GM12864 (cell line): ENCODE measurements around the gene RNF141.

Source experiments
- DNase-seq: peaks from one replicate; pipeline ENCODE4 v3.0.0-alpha.2; 2011; ENCODE audit warnings: low read depth
- H3K4me3 ChIP-seq: 2 replicates; pipeline ENCODE4 v1.5.1; 2011; ENCODE audit warnings: mild to moderate bottlenecking, low read depth, low read length, control low read depth
- TF ChIP-seq, protein P1 (sequence below): IDR thresholded peaks from 2 replicates; pipeline ENCODE4 v1.5.1; 2011; ENCODE audit warnings: low read depth, mild to moderate bottlenecking, moderate library complexity, low read length, control low read depth, inconsistent platforms; ENCODE audit errors: missing control alignments

The RNF141 gene

DNA sequence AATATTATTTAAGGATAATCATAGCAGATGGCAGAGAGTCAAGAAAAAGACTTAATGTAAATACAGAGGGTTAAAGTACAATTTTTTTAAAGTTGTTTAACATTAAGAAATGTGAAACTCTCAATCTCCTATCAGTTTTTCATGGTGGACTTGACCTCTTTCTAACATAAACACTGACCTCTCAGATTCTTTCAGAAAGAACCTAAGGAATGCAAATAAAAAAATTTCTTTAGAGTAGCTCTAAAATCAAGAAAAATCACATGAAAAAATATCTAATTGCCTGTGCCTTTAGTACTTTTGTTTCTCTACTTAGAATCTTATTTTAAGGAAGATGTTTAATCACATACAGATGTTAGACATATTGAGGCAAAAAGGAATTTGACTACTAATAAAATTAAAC is 12.9 kb downstream of the RNF141 start:
- H3K4me3 ChIP-seq, result no peak overlapping the region
- TF ChIP-seq, protein P1, sequence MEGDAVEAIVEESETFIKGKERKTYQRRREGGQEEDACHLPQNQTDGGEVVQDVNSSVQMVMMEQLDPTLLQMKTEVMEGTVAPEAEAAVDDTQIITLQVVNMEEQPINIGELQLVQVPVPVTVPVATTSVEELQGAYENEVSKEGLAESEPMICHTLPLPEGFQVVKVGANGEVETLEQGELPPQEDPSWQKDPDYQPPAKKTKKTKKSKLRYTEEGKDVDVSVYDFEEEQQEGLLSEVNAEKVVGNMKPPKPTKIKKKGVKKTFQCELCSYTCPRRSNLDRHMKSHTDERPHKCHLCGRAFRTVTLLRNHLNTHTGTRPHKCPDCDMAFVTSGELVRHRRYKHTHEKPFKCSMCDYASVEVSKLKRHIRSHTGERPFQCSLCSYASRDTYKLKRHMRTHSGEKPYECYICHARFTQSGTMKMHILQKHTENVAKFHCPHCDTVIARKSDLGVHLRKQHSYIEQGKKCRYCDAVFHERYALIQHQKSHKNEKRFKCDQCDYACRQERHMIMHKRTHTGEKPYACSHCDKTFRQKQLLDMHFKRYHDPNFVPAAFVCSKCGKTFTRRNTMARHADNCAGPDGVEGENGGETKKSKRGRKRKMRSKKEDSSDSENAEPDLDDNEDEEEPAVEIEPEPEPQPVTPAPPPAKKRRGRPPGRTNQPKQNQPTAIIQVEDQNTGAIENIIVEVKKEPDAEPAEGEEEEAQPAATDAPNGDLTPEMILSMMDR, result no peak
- no peak for DNase-seq

DNA sequence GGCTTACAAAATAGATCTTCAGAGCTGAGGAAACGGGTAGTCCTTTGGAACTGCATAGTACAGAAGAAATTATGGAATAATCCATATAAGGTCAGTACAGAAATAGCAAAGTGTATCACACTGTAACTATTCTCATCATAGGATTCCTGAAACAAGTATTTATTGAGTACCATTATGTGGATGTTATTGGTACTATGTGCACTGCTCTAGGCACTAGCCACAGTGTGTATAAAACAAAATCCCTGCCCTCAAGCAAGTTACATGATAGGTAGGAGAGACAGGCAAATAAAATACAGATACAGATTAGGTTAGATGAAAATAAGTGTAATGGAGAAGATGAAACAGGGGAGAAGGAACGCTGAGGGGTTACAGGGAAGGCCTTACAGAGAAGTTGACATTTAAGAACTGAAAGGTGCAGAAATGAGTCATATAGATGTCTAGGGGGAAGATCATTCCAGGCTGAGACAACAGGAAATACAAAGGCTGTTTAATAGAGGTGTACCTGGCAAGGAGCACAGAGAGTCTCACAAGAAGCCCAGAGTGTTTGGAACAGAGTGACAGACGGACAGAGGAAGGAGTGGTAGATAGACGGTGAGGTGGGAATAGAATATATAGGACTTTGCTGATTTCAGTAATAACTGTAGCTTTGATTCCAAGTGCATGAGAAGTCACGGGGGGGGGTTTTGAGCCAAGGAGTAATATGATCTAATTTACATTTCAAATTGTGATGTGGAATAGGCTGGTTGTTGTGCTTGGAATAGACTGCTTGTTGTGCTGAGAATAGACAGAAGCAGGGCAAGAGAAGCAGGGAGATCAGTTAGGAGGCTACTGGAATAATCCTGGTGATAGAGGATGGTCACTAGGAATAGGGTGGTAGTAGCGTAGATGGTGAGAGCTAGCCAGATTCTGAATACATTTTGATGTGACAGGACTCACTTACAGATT is 13.7 kb downstream of the RNF141 start:
- no peak overlapping the region for H3K4me3 ChIP-seq
- TF ChIP-seq, protein P1, result no peak
- peak; percentile 30 for DNase-seq

DNA sequence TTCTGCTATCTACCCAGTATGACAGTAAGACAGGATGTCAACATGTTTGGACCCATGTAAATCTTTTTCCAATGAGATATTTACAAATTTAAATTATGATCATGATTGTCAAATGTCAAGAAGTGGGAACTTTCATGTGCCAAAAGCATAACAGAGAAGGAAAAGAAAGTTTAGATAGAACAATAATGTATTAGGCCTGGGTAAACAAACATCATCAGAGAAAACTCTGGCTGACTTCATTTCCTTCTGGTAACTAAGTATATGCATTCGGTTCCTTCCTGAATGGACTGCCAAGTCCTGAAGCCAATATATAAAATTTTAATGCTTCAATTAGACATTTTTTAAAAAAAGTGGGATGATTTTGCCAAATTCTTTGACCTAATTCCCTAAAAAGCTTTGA is 16.5 kb downstream of the RNF141 start:
- DNase-seq, result no peak
- no peak overlapping the region for H3K4me3 ChIP-seq

DNA sequence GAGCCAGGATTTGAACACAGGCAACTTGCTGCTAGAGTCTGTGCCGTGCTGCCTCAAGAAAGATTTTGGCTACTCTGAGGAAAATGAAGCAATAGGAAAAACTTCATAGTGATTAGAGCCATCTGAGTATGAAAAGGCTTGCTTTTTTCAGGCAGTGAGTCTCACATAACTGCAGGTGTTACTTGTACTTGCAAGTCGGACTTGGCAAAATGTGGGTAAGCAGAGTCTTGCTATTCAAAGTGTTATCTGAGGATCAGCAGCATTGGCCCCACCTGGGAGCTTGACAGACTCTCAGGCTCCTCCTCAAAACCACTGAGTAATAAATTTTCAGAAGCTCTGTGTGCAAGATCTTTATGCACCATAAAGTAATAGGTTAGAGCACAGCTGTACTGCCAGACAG is 18.1 kb downstream of the RNF141 start:
- no peak overlapping the region for H3K4me3 ChIP-seq
- TF ChIP-seq, protein P1, result no peak
- no peak for DNase-seq

More for the DNA sequence above, 16.5 kb downstream of the RNF141 start:
- TF ChIP-seq, protein P1, result no peak

DNA sequence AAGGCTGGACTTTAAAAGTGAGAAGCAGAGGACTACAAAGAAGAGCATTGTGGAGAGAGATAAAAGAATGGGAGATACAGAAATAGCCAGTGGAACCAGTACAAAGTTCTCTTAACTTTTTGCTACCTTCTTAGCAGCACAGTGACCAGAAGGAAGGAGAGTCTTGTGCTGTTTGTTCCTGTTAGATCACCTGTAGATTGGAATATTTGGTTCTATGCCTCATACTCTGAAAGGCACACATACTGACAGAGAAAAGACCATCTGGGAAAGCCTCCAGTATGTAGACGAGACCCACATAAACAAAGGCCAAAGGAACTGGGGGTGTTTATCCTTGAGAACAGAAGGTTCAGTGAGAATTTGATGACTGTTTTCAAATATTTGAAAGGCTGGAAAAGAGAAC is 18.7 kb downstream of the RNF141 start:
- TF ChIP-seq, protein P1, result no peak
- no peak overlapping the region for H3K4me3 ChIP-seq
- DNase-seq, result no peak

DNA sequence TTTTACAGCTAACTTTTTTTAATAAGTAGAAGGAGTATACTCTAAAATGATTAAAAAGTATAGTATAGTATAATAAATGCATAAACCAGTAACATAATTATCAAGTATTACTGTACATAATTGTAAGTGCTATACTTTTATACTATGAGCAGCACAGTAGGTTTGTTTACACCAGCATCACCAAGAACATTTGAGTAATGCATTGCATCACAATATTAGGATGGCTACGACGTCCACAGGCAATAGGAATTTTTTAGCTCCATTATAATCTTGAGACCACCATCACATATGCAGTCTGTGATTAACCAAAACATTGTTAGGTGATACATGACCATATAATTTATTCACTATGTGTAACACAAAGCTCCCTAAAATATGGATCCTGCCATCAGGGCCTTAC is 20.4 kb downstream of the RNF141 start:
- no peak for DNase-seq
- no peak overlapping the region for H3K4me3 ChIP-seq
- TF ChIP-seq, protein P1, result no peak

DNA sequence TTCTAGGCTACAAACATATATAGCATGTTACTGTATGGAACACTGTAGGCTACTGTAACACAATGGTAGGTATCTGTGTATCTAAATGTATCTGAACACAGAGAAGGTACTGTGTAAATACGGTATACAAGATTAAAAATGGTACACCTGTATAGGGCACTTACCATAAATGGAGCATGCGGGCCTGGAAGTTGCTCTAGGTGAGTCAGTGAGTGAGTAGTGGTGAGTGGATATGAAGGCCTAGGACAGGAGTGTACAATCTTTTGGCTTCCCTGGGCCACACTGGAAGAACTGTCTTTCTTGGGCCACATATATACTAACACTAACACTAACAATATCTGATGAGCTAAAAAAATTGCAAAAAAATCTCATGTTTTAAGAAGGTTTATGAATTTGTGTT is 21.4 kb downstream of the RNF141 start:
- DNase-seq, result no peak
- TF ChIP-seq, protein P1, result no peak
- no peak overlapping the region for H3K4me3 ChIP-seq
